Stimulated activated CD8-positive, alpha-beta memory T cell treated with anti-CD3 and anti-CD28 coated beads, Interleukin-4, amount 100 ng/mL, for 1 hour (primary cell): ENCODE measurements around the gene HOMEZ.

Source experiments
- DNase-seq, 2 donors: peaks; one replicate each; pipeline ENCODE4 v3.0.0-alpha.2; 2020; ENCODE audit warnings: low read depth in 2 of 2, low spot score in 1 of 2

The HOMEZ gene

GRCh38 chr14:23308721-23309445 lies 23.0 kb upstream of the HOMEZ start:
- no peak for DNase-seq

- DNase-seq, result no peak
Observed at GRCh38 chr14:23307687-23308644, 22.0 kb upstream of the HOMEZ start.

GRCh38 chr14:23307146-23307530 lies 21.2 kb upstream of the HOMEZ start:
- no peak for DNase-seq

GRCh38 chr14:23306412-23307145 lies 20.6 kb upstream of the HOMEZ start, which contains the start of gene BCL2L2:
Gene BCL2L2, plus strand, starts transcription at chr14:23306833. Its CDS starts 935 bp downstream, at chr14:23307768.
- DNase-seq, result no peak

GRCh38 chr14:23302290-23303225 lies 16.6 kb upstream of the HOMEZ start, which contains the start of gene PPP1R3E:
Gene PPP1R3E, minus strand, starts transcription at chr14:23302859. Its CDS starts 283 bp downstream, at chr14:23302576.
- DNase-seq, result peak in 1 of 2 donors; percentile 75

GRCh38 chr14:23301969-23302289 lies 16.0 kb upstream of the HOMEZ start:
- DNase-seq, result peak in 1 of 2 donors; percentile 43

GRCh38 chr14:23301288-23301968 lies 15.5 kb upstream of the HOMEZ start:
- peak; percentile 79 to 89 for DNase-seq

- DNase-seq, result no peak
Observed at GRCh38 chr14:23300687-23301223, 14.8 kb upstream of the HOMEZ start.

GRCh38 chr14:23299986-23300686 lies 14.2 kb upstream of the HOMEZ start:
- no peak for DNase-seq

GRCh38 chr14:23299211-23299957 lies 13.5 kb upstream of the HOMEZ start:
- no peak for DNase-seq

- DNase-seq, result no peak
Observed at GRCh38 chr14:23297611-23298277, 11.8 kb upstream of the HOMEZ start.

- no peak for DNase-seq
Observed at GRCh38 chr14:23297096-23297495, 11.2 kb upstream of the HOMEZ start.

GRCh38 chr14:23296012-23296777 lies 10.3 kb upstream of the HOMEZ start:
- DNase-seq, result no peak

- DNase-seq, result peak in 1 of 2 donors; percentile 35
Observed at GRCh38 chr14:23294734-23295561, 9.0 kb upstream of the HOMEZ start.

GRCh38 chr14:23286902-23287479 lies 1.1 kb upstream of the HOMEZ start:
- no peak for DNase-seq
